B cell (primary cell): ENCODE measurements around the gene CASTOR1. TPM values are rescaled to one million over a fixed set of nuclear protein-coding genes. Genes with fewer than 3 reads are reported as not detected.

Experiments used
- ATAC-seq: fragments of 200-7000 bp; cut with Tn5 transposase; one replicate; pipeline ENCODE4 v1.10.0; 2021; ENCODE audit warnings: low read depth, mild to moderate bottlenecking, moderate number of reproducible peaks, moderate library complexity
- CTCF ChIA-PET: fragments of 350-600 bp; sonication (Branson Sonifier 250); formaldehyde crosslinking; loops from one replicate; lab custom pipeline; 2021; ENCODE audit warnings: antibody characterized with exemption, inconsistent platforms; lab: Charles Lee
- POLR2A ChIA-PET: fragments of 350-600 bp; sonication (Branson Sonifier 250); formaldehyde crosslinking; loops from one replicate; lab custom pipeline; 2021; ENCODE audit warnings: antibody characterized with exemption; lab: Charles Lee
- DNase-seq: peaks from one replicate; pipeline ENCODE4 v3.0.0; 2013
- H2AFZ ChIP-seq: 2 replicates; pipeline ENCODE4 v1.6.1; 2012; ENCODE audit warnings: mild to moderate bottlenecking, low read depth, low read length; ENCODE audit not compliant: insufficient read depth, poor library complexity, severe bottlenecking
- H3K27ac ChIP-seq, 2 donors: 1 replicate in 1 of 2; 2 replicates in 1 of 2; pipeline ENCODE4 v1.5.1; 2012 to 2013; ENCODE audit warnings: low read length in 2 of 2, mild to moderate bottlenecking in 2 of 2, moderate library complexity in 1 of 2
- H3K27me3 ChIP-seq, 4 experiments: fragments of 200-600 bp in 1 of 4; sonication (generic) in 1 of 4; replicated peaks in 1 of 4; 1 replicate in 2 of 4; 2 replicates in 2 of 4; pipeline versions ENCODE4 v1.6.1 to v1.7.0; 2013 to 2016; ENCODE audit warnings: low read length in 3 of 4, mild to moderate bottlenecking in 2 of 4, mixed read lengths in 1 of 4, moderate library complexity in 1 of 4; ENCODE audit not compliant: insufficient read depth in 4 of 4, control insufficient read depth in 3 of 4; ENCODE audit errors: control extremely low read depth in 1 of 4
- H3K36me3 ChIP-seq, 2 experiments: replicated peaks in 1 of 2; 1 replicate in 1 of 2; 2 replicates in 1 of 2; pipeline versions ENCODE4 v1.6.1 to v1.7.1; 2013; ENCODE audit warnings: low read length in 1 of 2; ENCODE audit not compliant: insufficient read depth in 2 of 2, control insufficient read depth in 1 of 2; ENCODE audit errors: control extremely low read depth in 1 of 2, extremely low read depth in 1 of 2
- H3K4me1 ChIP-seq, 2 donors: fragments of 200-600 bp in 1 of 2; sonication (generic) in 1 of 2; 1 replicate in 1 of 2; 2 replicates in 1 of 2; pipeline versions ENCODE4 v1.5.1 to v1.6.1; 2013 to 2017; ENCODE audit warnings: low read length in 2 of 2; ENCODE audit not compliant: control insufficient read depth in 2 of 2, insufficient read depth in 2 of 2
- H3K4me2 ChIP-seq: replicated peaks from 2 replicates; pipeline ENCODE3; 2012; ENCODE audit warnings: mild to moderate bottlenecking, low read depth, low read length; ENCODE audit not compliant: poor library complexity, severe bottlenecking
- H3K4me3 ChIP-seq, 5 experiments: fragments of 200-600 bp in 1 of 5; sonication (generic) in 1 of 5; 1 replicate in 3 of 5; 2 replicates in 2 of 5; pipeline versions ENCODE4 v1.5.1 to v1.7.0; 2011 to 2016; ENCODE audit warnings: low read length in 4 of 5, mild to moderate bottlenecking in 4 of 5, low read depth in 2 of 5, control low read depth in 1 of 5, moderate library complexity in 1 of 5; ENCODE audit not compliant: insufficient read depth in 1 of 5; ENCODE audit errors: control extremely low read depth in 1 of 5, extremely low read depth in 1 of 5
- H3K79me2 ChIP-seq: fragments of 200-600 bp; sonication (generic); one replicate; pipeline ENCODE4 v1.6.0; 2016; ENCODE audit warnings: low read length; ENCODE audit not compliant: control insufficient read depth, insufficient read depth
- H3K9ac ChIP-seq: fragments of 200-600 bp; sonication (generic); 2 replicates; pipeline ENCODE4 v1.6.1; 2017; ENCODE audit warnings: mild to moderate bottlenecking, low read length, moderate library complexity
- H3K9me3 ChIP-seq, 3 donors: one replicate each; pipeline versions ENCODE4 v1.6.1 to v1.7.1; 2013; ENCODE audit warnings: low read length in 2 of 3; ENCODE audit not compliant: control insufficient read depth in 2 of 3, insufficient read depth in 1 of 3; ENCODE audit errors: control extremely low read depth in 1 of 3
- H4K20me1 ChIP-seq: 2 replicates; pipeline ENCODE4 v1.6.0; 2012; ENCODE audit warnings: mild to moderate bottlenecking, low read length; ENCODE audit not compliant: insufficient read depth, control insufficient read depth, poor library complexity, severe bottlenecking
- H3K27ac Mint-ChIP-seq: one replicate; pipeline ENCODE4 v1.8.0; 2021; ENCODE audit warnings: mixed read lengths
- H3K27me3 Mint-ChIP-seq: one replicate; pipeline ENCODE4 v1.8.0; 2021; ENCODE audit warnings: mixed read lengths
- H3K4me1 Mint-ChIP-seq: one replicate; pipeline ENCODE4 v1.8.0; 2021; ENCODE audit warnings: mixed read lengths
- H3K4me3 Mint-ChIP-seq: one replicate; pipeline ENCODE4 v1.8.0; 2021; ENCODE audit warnings: mixed read lengths
- H3K9me3 Mint-ChIP-seq: one replicate; pipeline ENCODE4 v1.8.0; 2022; ENCODE audit warnings: mixed read lengths; ENCODE audit not compliant: insufficient read depth
- CTCF ChIP-seq: fragments of 200-600 bp; IDR thresholded peaks from one replicate; pipeline ENCODE4 v1.8.0; 2022; ENCODE audit warnings: antibody characterized with exemption, mild to moderate bottlenecking
- EZH2 ChIP-seq: IDR thresholded peaks from 2 replicates; pipeline ENCODE4 v1.6.1; 2012; ENCODE audit warnings: borderline replicate concordance, low read depth, mild to moderate bottlenecking, moderate library complexity, low read length; ENCODE audit not compliant: insufficient read depth, poor library complexity, severe bottlenecking
- WGBS: methylation state at CpG from one replicate; pipeline ENCODE4 v1.1.5; 2013; ENCODE audit warnings: missing lambda C conversion rate; ENCODE audit not compliant: insufficient coverage; 5-methylcytosine and 5-hydroxymethylcytosine counted together
- intact Hi-C: fragments of 100-400 bp; cut with micrococcal nuclease; formaldehyde crosslinking; loops from one replicate; pipeline ENCODE4 v1.10.0; 2022
- polyA plus RNA-seq: library from polyadenylated mRNA; depleted of rRNA; stranded (reverse); fragments of >200 nt; gene quantifications from 2 replicates; pipeline ENCODE4 v1.2.3, GENCODE V29; 2012
- total RNA-seq, 2 donors: library from RNA; stranded (reverse); fragments of 120-200 nt in 1 of 2; gene quantifications; 1 replicate in 1 of 2; 2 replicates in 1 of 2; pipeline versions ENCODE4 v1.2.3 to v1.2.4, GENCODE V29; 2013 to 2022

CASTOR1 gene
- total and polyA plus RNA-seq, 2 donors (not counting 1 experiment from before 2014, with no cell fraction given), result 16.3 to 18.4 TPM

GRCh38 chr22:30238661-30239487 is 50.4 kb downstream of the CASTOR1 start:
- Histone ChIP-seq H3K27ac (no peak overlapping the region), H3K9me3 (no peaks in the 10 kb centered on the region), H3K4me3 (no peak overlapping the region), H3K36me3 (no peaks in the 10 kb centered on the region), H3K4me2 (no peak overlapping the region), H2AFZ (no peak overlapping the region), H3K79me2 (no peaks in the 10 kb centered on the region), H3K4me1 (peaks cover 3 to 12% of the 10 kb centered on the region in 2 donors), H4K20me1 (no peaks in the 10 kb centered on the region), H3K27me3 (no peaks in the 10 kb centered on the region), H3K9ac (no peak overlapping the region)
- WGBS, result 92% methylated on average over 27 of the region's 27 CpGs
- no peak for DNase-seq
- no peak for TF ChIP-seq EZH2
- no peak for TF ChIP-seq CTCF
- POLR2A ChIA-PET, result interaction anchor here (0.6 kb wide), 1 partner anchor 148 kb away, joined by 4 read pairs; the partner anchor contains the start of gene RNF215
- no peaks in the 10 kb centered on the region for H3K9me3 Mint-ChIP-seq
- CTCF ChIA-PET, result no interaction called here
- H3K27me3 Mint-ChIP-seq, result peaks cover 5% of the 10 kb centered on the region
- no peak overlapping the region for H3K27ac Mint-ChIP-seq
- H3K4me1 Mint-ChIP-seq, result peaks cover 7% of the 10 kb centered on the region
- ATAC-seq, result no peak
- intact Hi-C loops, result no loop called here
- no peak overlapping the region for H3K4me3 Mint-ChIP-seq

- H3K9me3 Mint-ChIP-seq, result no peaks in the 10 kb centered on the region
- no peak overlapping the region for H3K27ac ChIP-seq
- H3K4me1 Mint-ChIP-seq, result peaks cover 7% of the 10 kb centered on the region
- WGBS, result 96% methylated on average over 6 of the region's 9 CpGs
- H3K27me3 Mint-ChIP-seq, result peaks cover 4% of the 10 kb centered on the region
- H3K4me3 ChIP-seq, result no peak overlapping the region
- no peak overlapping the region for H3K4me2 ChIP-seq
- H3K9me3 ChIP-seq, result no peaks in the 10 kb centered on the region
- no peak overlapping the region for H3K4me3 Mint-ChIP-seq
- H3K9ac ChIP-seq, result no peak overlapping the region
- no peak for TF ChIP-seq CTCF
- TF ChIP-seq EZH2, result no peak
- no peak overlapping the region for H3K27ac Mint-ChIP-seq
- intact Hi-C loops, result no loop called here
- no peaks in the 10 kb centered on the region for H3K36me3 ChIP-seq
- ATAC-seq (no peak), DNase-seq (no peak)
- no peak overlapping the region for H2AFZ ChIP-seq
- ChIA-PET POLR2A (no interaction called here), CTCF (interaction anchor here (1.1 kb wide), 1 partner anchor 12 kb away, joined by 3 read pairs; no protein-coding TSS in a partner anchor)
- no peaks in the 10 kb centered on the region for H4K20me1 ChIP-seq
- H3K4me1 ChIP-seq, result peaks cover 3 to 12% of the 10 kb centered on the region in 2 donors
- H3K27me3 ChIP-seq, result peaks cover 0 to under 1% (median 0%) of the 10 kb centered on the region in 4 experiments
- H3K79me2 ChIP-seq, result no peaks in the 10 kb centered on the region
Measured at GRCh38 chr22:30238136-30238535, 51.2 kb downstream of the CASTOR1 start.
